BLaER1 (cell line): ENCODE data around the gene ETFB.

ENCODE experiments used
- H3K27ac ChIP-seq: shearing (Covaris generic); formaldehyde crosslinking; 2 replicates; pipeline ENCODE4 v1.8.1; 2022
- H3K27me3 ChIP-seq: shearing (Covaris generic); formaldehyde crosslinking; 2 replicates; pipeline ENCODE4 v1.8.1; 2022
- H3K36me3 ChIP-seq: shearing (Covaris generic); formaldehyde crosslinking; 2 replicates; pipeline ENCODE4 v1.8.1; 2022
- H3K4me1 ChIP-seq: shearing (Covaris generic); formaldehyde crosslinking; 2 replicates; pipeline ENCODE4 v1.8.1; 2022
- H3K4me2 ChIP-seq: shearing (Covaris generic); formaldehyde crosslinking; 2 replicates; pipeline ENCODE4 v1.8.1; 2022
- H3K4me3 ChIP-seq: shearing (Covaris generic); formaldehyde crosslinking; 2 replicates; pipeline ENCODE4 v1.8.1; 2022
- H3K9ac ChIP-seq: shearing (Covaris generic); formaldehyde crosslinking; 2 replicates; pipeline ENCODE4 v1.8.1; 2022
- H3K9me3 ChIP-seq: shearing (Covaris generic); formaldehyde crosslinking; 2 replicates; pipeline ENCODE4 v1.8.1; 2022
- H4K20me1 ChIP-seq: shearing (Covaris generic); formaldehyde crosslinking; 2 replicates; pipeline ENCODE4 v1.8.1; 2022
- Cebpa-rat ChIP-seq: shearing (Covaris generic); IDR thresholded peaks from 2 replicates; pipeline ENCODE4 v1.8.1; 2022

ETFB gene

GRCh38 chr19:51321799-51322198, 44.4 kb downstream of the ETFB start:
- 0 out of 2 replicates have a peak, but pooled peaks cover under 1% of the 10 kb centered on the region for H3K9me3 ChIP-seq
- H3K4me3 ChIP-seq, result no peak overlapping the region
- TF ChIP-seq Cebpa-rat, result no peak
- peaks cover 8% of the 10 kb centered on the region; the same call in 1 of the 2 replicates for H3K4me1 ChIP-seq
- H3K36me3 ChIP-seq, result no peaks in the 10 kb centered on the region
- H3K27me3 ChIP-seq, result peaks cover 11% of the 10 kb centered on the region; the same call in 1 of the 2 replicates
- H3K4me2 ChIP-seq, result no peak overlapping the region
- no peak overlapping the region for H3K27ac ChIP-seq
- no peak overlapping the region for H3K9ac ChIP-seq
- H4K20me1 ChIP-seq, result peaks cover 11% of the 10 kb centered on the region; the same call in 1 of the 2 replicates

GRCh38 chr19:51320280-51320657, 45.9 kb downstream of the ETFB start:
- peaks cover 8% of the 10 kb centered on the region; the same call in 1 of the 2 replicates for H3K4me1 ChIP-seq
- no peak overlapping the region for H3K4me3 ChIP-seq
- H3K27ac ChIP-seq, result no peak overlapping the region
- no peaks in the 10 kb centered on the region for H3K27me3 ChIP-seq
- H3K9ac ChIP-seq, result no peak overlapping the region
- H3K9me3 ChIP-seq, result no peaks in the 10 kb centered on the region
- no peak for TF ChIP-seq Cebpa-rat
- no peak overlapping the region for H3K4me2 ChIP-seq
- H4K20me1 ChIP-seq, result peaks cover 11% of the 10 kb centered on the region; the same call in 1 of the 2 replicates
- H3K36me3 ChIP-seq, result no peaks in the 10 kb centered on the region

- no peak for TF ChIP-seq Cebpa-rat
- H3K27ac ChIP-seq, result no peak overlapping the region
- no peak overlapping the region for H3K4me2 ChIP-seq
- H3K36me3 ChIP-seq, result no peaks in the 10 kb centered on the region
- peaks cover under 1% of the 10 kb centered on the region; the same call in 1 of the 2 replicates for H3K9me3 ChIP-seq
- no peaks in the 10 kb centered on the region for H3K27me3 ChIP-seq
- peaks cover 11% of the 10 kb centered on the region; the same call in 1 of the 2 replicates for H4K20me1 ChIP-seq
- no peak overlapping the region for H3K9ac ChIP-seq
- H3K4me1 ChIP-seq, result peaks cover 8% of the 10 kb centered on the region; the same call in 1 of the 2 replicates
- no peak overlapping the region for H3K4me3 ChIP-seq
Measured at GRCh38 chr19:51319649-51320279, 46.4 kb downstream of the ETFB start.

- Histone ChIP-seq H3K27me3 (no peaks in the 10 kb centered on the region), H3K36me3 (no peaks in the 10 kb centered on the region), H3K4me1 (peaks cover 10% of the 10 kb centered on the region), H3K4me2 (no peak overlapping the region), H3K27ac (no peak overlapping the region), H3K9me3 (peaks cover 5% of the 10 kb centered on the region; the same call in 1 of the 2 replicates), H3K9ac (no peak overlapping the region), H4K20me1 (peaks cover 11% of the 10 kb centered on the region; the same call in 1 of the 2 replicates), H3K4me3 (no peak overlapping the region)
- no peak for TF ChIP-seq Cebpa-rat
Measured at GRCh38 chr19:51318687-51319648, 47.2 kb downstream of the ETFB start.

GRCh38 chr19:51317968-51318367, 48.2 kb downstream of the ETFB start:
- H3K4me2 ChIP-seq, result no peak overlapping the region
- no peaks in the 10 kb centered on the region for H3K27me3 ChIP-seq
- H3K36me3 ChIP-seq, result no peaks in the 10 kb centered on the region
- peaks cover 12% of the 10 kb centered on the region for H3K4me1 ChIP-seq
- H3K4me3 ChIP-seq, result no peak overlapping the region
- peaks cover 11% of the 10 kb centered on the region; the same call in 1 of the 2 replicates for H4K20me1 ChIP-seq
- no peak overlapping the region for H3K9ac ChIP-seq
- no peak overlapping the region for H3K27ac ChIP-seq
- TF ChIP-seq Cebpa-rat, result no peak
- peaks cover 5% of the 10 kb centered on the region; the same call in 1 of the 2 replicates for H3K9me3 ChIP-seq

GRCh38 chr19:51317376-51317775, 48.8 kb downstream of the ETFB start:
- Histone ChIP-seq H3K9me3 (peaks cover 5% of the 10 kb centered on the region; the same call in 1 of the 2 replicates), H3K4me3 (no peak overlapping the region), H3K4me1 (peaks cover 13% of the 10 kb centered on the region), H3K27ac (no peak overlapping the region), H4K20me1 (peaks cover 11% of the 10 kb centered on the region; the same call in 1 of the 2 replicates), H3K4me2 (no peak overlapping the region), H3K9ac (no peak overlapping the region), H3K27me3 (no peaks in the 10 kb centered on the region), H3K36me3 (no peaks in the 10 kb centered on the region)
- no peak for TF ChIP-seq Cebpa-rat

- Histone ChIP-seq H3K4me3 (no peak overlapping the region), H3K27ac (no peak overlapping the region)
Measured at GRCh38 chr19:51316688-51317087, 49.5 kb downstream of the ETFB start.

GRCh38 chr19:51311351-51312257, 54.6 kb downstream of the ETFB start, which contains the start of gene IGLON5:
IGLON5 (plus strand) TSS chr19:51311644; CDS start chr19:51311848, 204 bp downstream.
- Histone ChIP-seq H3K9ac (peak within 1 kb of the TSS; percentile 19; the same call in 1 of the 2 replicates), H3K27me3 (no peaks in the 10 kb centered on the region), H3K4me2 (peak within 1 kb of the TSS; percentile 34), H3K36me3 (no peaks in the 10 kb centered on the region), H3K4me3 (peak within 1 kb of the TSS; percentile 41; the same call in 1 of the 2 replicates), H3K27ac (no peak within 1 kb of the TSS), H3K9me3 (peaks cover 24% of the 10 kb centered on the region), H4K20me1 (no peaks in the 10 kb centered on the region), H3K4me1 (peaks cover 13% of the 10 kb centered on the region)
- no peak for TF ChIP-seq Cebpa-rat

More at GRCh38 chr19:51316688-51317087, 49.5 kb downstream of the ETFB start:
- no peak overlapping the region for H3K4me2 ChIP-seq
- TF ChIP-seq Cebpa-rat, result no peak
- H3K9ac ChIP-seq, result no peak overlapping the region
- peaks cover 5% of the 10 kb centered on the region; the same call in 1 of the 2 replicates for H3K9me3 ChIP-seq
- no peaks in the 10 kb centered on the region for H3K27me3 ChIP-seq
- peaks cover 11% of the 10 kb centered on the region; the same call in 1 of the 2 replicates for H4K20me1 ChIP-seq
- H3K4me1 ChIP-seq, result peaks cover 13% of the 10 kb centered on the region
- no peaks in the 10 kb centered on the region for H3K36me3 ChIP-seq

- Histone ChIP-seq H3K4me2 (no peak overlapping the region), H3K9me3 (peaks cover 40% of the 10 kb centered on the region), H3K9ac (no peak overlapping the region), H3K27ac (no peak overlapping the region), H3K4me3 (no peak overlapping the region), H3K27me3 (no peaks in the 10 kb centered on the region), H4K20me1 (no peaks in the 10 kb centered on the region), H3K36me3 (no peaks in the 10 kb centered on the region), H3K4me1 (no peaks in the 10 kb centered on the region)
- no peak for TF ChIP-seq Cebpa-rat
Measured at GRCh38 chr19:51305479-51305878, 60.7 kb downstream of the ETFB start.
